HepG2 (cell line): ENCODE results near the gene ZNF717. TPM values are rescaled to one million over a fixed set of nuclear protein-coding genes. Genes with fewer than 3 reads are reported as not detected.

Experiments used
- ATAC-seq: fragments of 200-7000 bp; cut with Tn5 transposase; 3 replicates; pipeline ENCODE4 v1.9.1; 2020; ENCODE audit warnings: mild to moderate bottlenecking, moderate library complexity
- BruUV-seq: library from RNA; stranded (reverse); fragments of 400-500 nt; replicated peaks from 2 replicates; lab custom pipeline; 2021; lab: Mats Ljungman, UMichigan
- CTCF ChIA-PET: fragments of 300-600 bp; formaldehyde crosslinking; extraction: SDS; loops from one replicate; lab custom pipeline; 2021; ENCODE audit warnings: low total read pairs, inconsistent platforms, low intra/inter-chr PET ratio; lab: Yijun Ruan, JAX
- POLR2A ChIA-PET: fragments of 350-600 bp; sonication (Branson Sonifier 250); formaldehyde crosslinking; loops from one replicate; lab custom pipeline; 2020; ENCODE audit warnings: antibody characterized with exemption, inconsistent platforms; lab: Yijun Ruan, JAX
- DNase-seq: peaks from one replicate; pipeline ENCODE4 v3.0.0-alpha.2; 2015; ENCODE audit warnings: low spot score
- FAIRE-seq: peaks from 3 replicates; lab custom pipeline; 2011; peaks lifted over from hg19 to GRCh38; lab: Jason Lieb, UNC
- H2AFZ ChIP-seq: one replicate; pipeline ENCODE4 v1.6.1; 2011; ENCODE audit warnings: low read length, inconsistent platforms
- H3K27ac ChIP-seq: fragments of 300-600 bp; 3 replicates; pipeline ENCODE4 v1.8.0; 2011; ENCODE audit warnings: mixed run types, mild to moderate bottlenecking, mixed read lengths, low read length, inconsistent platforms; ENCODE audit not compliant: insufficient read depth; ENCODE audit errors: extremely low read length
- H3K27me3 ChIP-seq, 2 experiments: fragments of 200-600 bp in 1 of 2; 2 replicates in 1 of 2; 3 replicates in 1 of 2; pipeline versions ENCODE4 v1.6.0 to v1.8.0; 2011; ENCODE audit warnings: low read length in 2 of 2, mild to moderate bottlenecking in 2 of 2, moderate library complexity in 2 of 2, inconsistent platforms in 1 of 2; ENCODE audit not compliant: insufficient read depth in 2 of 2, control insufficient read depth in 1 of 2
- H3K36me3 ChIP-seq, 2 experiments: fragments of 200-600 bp in 1 of 2; replicated peaks in 1 of 2; 2 replicates in 1 of 2; 3 replicates in 1 of 2; pipeline versions ENCODE4 v1.5.1 to v1.8.0; 2011; ENCODE audit warnings: low read length in 2 of 2, inconsistent platforms in 1 of 2; ENCODE audit not compliant: insufficient read depth in 2 of 2, control insufficient read depth in 1 of 2
- H3K4me1 ChIP-seq: 2 replicates; pipeline ENCODE4 v1.5.1; 2012; ENCODE audit warnings: low read length, inconsistent platforms; ENCODE audit not compliant: insufficient read depth
- H3K4me2 ChIP-seq: 2 replicates; pipeline ENCODE4 v1.6.0; 2011; ENCODE audit warnings: low read depth, low read length, inconsistent platforms
- H3K4me3 ChIP-seq, 3 experiments: fragments of 200-600 bp in 1 of 3; sonication (generic), shearing (Covaris generic) in 1 of 3; replicated peaks in 1 of 3; 2 replicates each; pipeline ENCODE4 v1.5.1; 2011 to 2016; ENCODE audit warnings: low read length in 3 of 3, inconsistent platforms in 2 of 3, low read depth in 2 of 3, mild to moderate bottlenecking in 2 of 3, control low read depth in 1 of 3, mixed read lengths in 1 of 3; ENCODE audit not compliant: insufficient read depth in 1 of 3
- H3K79me2 ChIP-seq: one replicate; pipeline ENCODE4 v1.6.1; 2011; ENCODE audit warnings: low read length, inconsistent platforms; ENCODE audit not compliant: insufficient read depth
- H3K9ac ChIP-seq: 2 replicates; pipeline ENCODE4 v1.6.0; 2011; ENCODE audit warnings: mild to moderate bottlenecking, low read depth, low read length, inconsistent platforms; ENCODE audit not compliant: insufficient read depth
- H3K9me3 ChIP-seq: 2 replicates; pipeline ENCODE4 v1.5.1; 2012; ENCODE audit warnings: mild to moderate bottlenecking, low read length
- H4K20me1 ChIP-seq: 2 replicates; pipeline ENCODE4 v1.6.0; 2011; ENCODE audit warnings: inconsistent platforms, mild to moderate bottlenecking, low read length, moderate library complexity; ENCODE audit not compliant: insufficient read depth
- NPAS2 ChIP-seq: sonication (generic); formaldehyde crosslinking; IDR thresholded peaks from 2 replicates; pipeline ENCODE4 v1.8.0; 2022; ENCODE audit warnings: mild to moderate bottlenecking, missing genetic modification reagents, borderline replicate concordance
- RFX5 ChIP-seq: IDR thresholded peaks from 2 replicates; pipeline ENCODE4 v1.6.1; 2011; ENCODE audit warnings: low read depth, low read length, improper control_type of control experiment
- SP2 ChIP-seq: sonication (generic); formaldehyde crosslinking; IDR thresholded peaks from 2 replicates; pipeline ENCODE4 v1.5.1; 2020; ENCODE audit warnings: mild to moderate bottlenecking, missing genetic modification reagents
- ZBTB21 ChIP-seq: sonication (generic); formaldehyde crosslinking; IDR thresholded peaks from 2 replicates; pipeline ENCODE4 v1.4.0; 2020; ENCODE audit warnings: missing genetic modification reagents
- ZNF430 ChIP-seq: sonication (generic); formaldehyde crosslinking; IDR thresholded peaks from 2 replicates; pipeline ENCODE4 v1.9.0; 2021; ENCODE audit warnings: mild to moderate bottlenecking, missing genetic modification reagents
- ZNF441 ChIP-seq: sonication (generic); formaldehyde crosslinking; IDR thresholded peaks from 2 replicates; pipeline ENCODE4 v1.7.0; 2021; ENCODE audit warnings: missing genetic modification reagents, borderline replicate concordance
- WGBS: methylation state at CpG from one replicate; pipeline ENCODE4 v1.1.6; 2017; ENCODE audit warnings: low lambda C conversion rate; 5-methylcytosine and 5-hydroxymethylcytosine counted together
- in situ Hi-C: cut with HindIII; loops from 2 replicates; pipeline ENCODE4 v1.10.0; 2017; ENCODE audit warnings: low pct_unique_long_range_greater_than_20kb; ENCODE audit not compliant: extremely low pct_ligation_motif_present
- intact Hi-C: fragments of 100-400 bp; cut with micrococcal nuclease; formaldehyde crosslinking; loops from one replicate; pipeline ENCODE4 v1.10.0; 2022; ENCODE audit not compliant: unreplicated experiment
- polyA plus RNA-seq, 8 experiments: library from polyadenylated mRNA; depleted of rRNA in 3 of 8; stranded (reverse) in 7 of 8; unstranded in 1 of 8; fragments of >200 nt; fragmentation: Illumina TruSeq in 4 of 8; extraction: Trizol in 4 of 8; gene quantifications; 2 replicates each; pipeline versions ENCODE4 v1.2.1 to v1.2.3, GENCODE V29; 2011 to 2016; ENCODE audit warnings: low read depth in 4 of 8, missing spikeins in 1 of 8, mixed read lengths in 1 of 8; ENCODE audit not compliant: insufficient read depth in 1 of 8
- total RNA-seq, 5 experiments: library from RNA; depleted of rRNA; stranded (reverse); fragments of >200 nt; fragmentation: Illumina TruSeq; extraction: Trizol; gene quantifications; 2 replicates each; pipeline ENCODE4 v1.2.3, GENCODE V29; 2016; ENCODE audit warnings: low read depth in 1 of 5
- TF ChIP-seq, protein P1 (sequence below), 2 experiments: sonication (generic) in 1 of 2; formaldehyde crosslinking in 1 of 2; IDR thresholded peaks; 2 replicates each; pipeline versions ENCODE4 v1.6.1 to v1.9.0; 2014 to 2022; ENCODE audit warnings: antibody characterized with exemption in 1 of 2, borderline replicate concordance in 1 of 2, inconsistent platforms in 1 of 2, low read depth in 1 of 2, missing genetic modification reagents in 1 of 2

ZNF717 gene
- total and polyA plus RNA-seq, 2 of the 13 experiments (the other 11 are each of a cell fraction or from before 2014, with no cell fraction given) = not detected

DNA sequence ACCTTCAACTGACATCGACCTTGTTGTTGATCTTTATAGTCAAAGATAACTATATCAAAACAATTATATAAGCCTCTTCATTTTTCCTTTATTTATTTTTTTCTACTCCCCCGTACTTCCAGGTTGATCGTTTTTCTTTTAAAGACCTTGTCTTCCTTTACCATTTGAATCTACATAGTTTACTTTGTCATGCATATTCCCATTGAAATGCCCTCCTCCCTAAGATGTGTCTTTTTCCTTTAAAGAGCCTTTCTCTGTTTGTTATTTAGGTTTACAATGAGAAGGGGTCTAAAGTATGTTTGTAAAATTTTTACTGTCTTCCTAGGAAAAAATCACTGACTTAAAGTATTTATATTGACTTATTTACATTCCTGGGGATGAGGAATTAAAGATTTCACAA is 29.4 kb upstream of the ZNF717 start:
- Histone ChIP-seq H3K4me3 (no peak overlapping the region), H3K79me2 (no peaks in the 10 kb centered on the region), H3K27me3 (no peaks in the 10 kb centered on the region), H3K36me3 (no peaks in the 10 kb centered on the region)
- FAIRE-seq = no peak
- CTCF ChIA-PET = no interaction called here
- 8% methylated on average over 3 of the region's 3 CpGs for WGBS
- TF ChIP-seq ZNF430 (CRISPR knock-in tag) (no peak), SP2 (CRISPR knock-in tag) (no peak), ZBTB21 (CRISPR knock-in tag) (no peak), ZNF441 (no peak), RFX5 (no peak), NPAS2 (no peak)
- TF ChIP-seq, protein P1, sequence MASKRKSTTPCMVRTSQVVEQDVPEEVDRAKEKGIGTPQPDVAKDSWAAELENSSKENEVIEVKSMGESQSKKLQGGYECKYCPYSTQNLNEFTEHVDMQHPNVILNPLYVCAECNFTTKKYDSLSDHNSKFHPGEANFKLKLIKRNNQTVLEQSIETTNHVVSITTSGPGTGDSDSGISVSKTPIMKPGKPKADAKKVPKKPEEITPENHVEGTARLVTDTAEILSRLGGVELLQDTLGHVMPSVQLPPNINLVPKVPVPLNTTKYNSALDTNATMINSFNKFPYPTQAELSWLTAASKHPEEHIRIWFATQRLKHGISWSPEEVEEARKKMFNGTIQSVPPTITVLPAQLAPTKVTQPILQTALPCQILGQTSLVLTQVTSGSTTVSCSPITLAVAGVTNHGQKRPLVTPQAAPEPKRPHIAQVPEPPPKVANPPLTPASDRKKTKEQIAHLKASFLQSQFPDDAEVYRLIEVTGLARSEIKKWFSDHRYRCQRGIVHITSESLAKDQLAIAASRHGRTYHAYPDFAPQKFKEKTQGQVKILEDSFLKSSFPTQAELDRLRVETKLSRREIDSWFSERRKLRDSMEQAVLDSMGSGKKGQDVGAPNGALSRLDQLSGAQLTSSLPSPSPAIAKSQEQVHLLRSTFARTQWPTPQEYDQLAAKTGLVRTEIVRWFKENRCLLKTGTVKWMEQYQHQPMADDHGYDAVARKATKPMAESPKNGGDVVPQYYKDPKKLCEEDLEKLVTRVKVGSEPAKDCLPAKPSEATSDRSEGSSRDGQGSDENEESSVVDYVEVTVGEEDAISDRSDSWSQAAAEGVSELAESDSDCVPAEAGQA (IDR thresholded peaks at IDR 0.05; ENCODE audit: low read depth) = no peak
- TF ChIP-seq, protein P1 (CRISPR knock-in tag; IDR thresholded peaks at IDR 0.05; ENCODE audit: borderline replicate concordance) = no peak
- TF ChIP-seq, all 625 proteins: peak for 0
- ATAC-seq (no peak), DNase-seq (no peak)
- in situ Hi-C loops = no loop called here
- no peak overlapping the region for H3K27ac ChIP-seq
- no peaks in the 10 kb centered on the region for H4K20me1 ChIP-seq
- no peak overlapping the region for H3K9ac ChIP-seq
- intact Hi-C loops = no loop called here
- no peak overlapping the region for H3K4me2 ChIP-seq
- peaks cover 23% of the 10 kb centered on the region for H3K9me3 ChIP-seq
- POLR2A ChIA-PET = no interaction called here
- BruUV-seq = no TSS peak
- H3K4me1 ChIP-seq = no peaks in the 10 kb centered on the region
- no peak overlapping the region for H2AFZ ChIP-seq
